Superior temporal gyrus (tissue), 1 donor: ENCODE measurements around the gene FAR1.
"Not testable (repeated sequence)": the region's sequence is repeated elsewhere in the genome, so short reads cannot be mapped to it uniquely, and the experiment has no call there.

Source experiments
- DNase-seq: peaks from one replicate; pipeline ENCODE4 v3.0.0-alpha.2; 2016; ENCODE audit errors: extremely low spot score

The FAR1 gene, protein sequence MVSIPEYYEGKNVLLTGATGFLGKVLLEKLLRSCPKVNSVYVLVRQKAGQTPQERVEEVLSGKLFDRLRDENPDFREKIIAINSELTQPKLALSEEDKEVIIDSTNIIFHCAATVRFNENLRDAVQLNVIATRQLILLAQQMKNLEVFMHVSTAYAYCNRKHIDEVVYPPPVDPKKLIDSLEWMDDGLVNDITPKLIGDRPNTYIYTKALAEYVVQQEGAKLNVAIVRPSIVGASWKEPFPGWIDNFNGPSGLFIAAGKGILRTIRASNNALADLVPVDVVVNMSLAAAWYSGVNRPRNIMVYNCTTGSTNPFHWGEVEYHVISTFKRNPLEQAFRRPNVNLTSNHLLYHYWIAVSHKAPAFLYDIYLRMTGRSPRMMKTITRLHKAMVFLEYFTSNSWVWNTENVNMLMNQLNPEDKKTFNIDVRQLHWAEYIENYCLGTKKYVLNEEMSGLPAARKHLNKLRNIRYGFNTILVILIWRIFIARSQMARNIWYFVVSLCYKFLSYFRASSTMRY

DNA sequence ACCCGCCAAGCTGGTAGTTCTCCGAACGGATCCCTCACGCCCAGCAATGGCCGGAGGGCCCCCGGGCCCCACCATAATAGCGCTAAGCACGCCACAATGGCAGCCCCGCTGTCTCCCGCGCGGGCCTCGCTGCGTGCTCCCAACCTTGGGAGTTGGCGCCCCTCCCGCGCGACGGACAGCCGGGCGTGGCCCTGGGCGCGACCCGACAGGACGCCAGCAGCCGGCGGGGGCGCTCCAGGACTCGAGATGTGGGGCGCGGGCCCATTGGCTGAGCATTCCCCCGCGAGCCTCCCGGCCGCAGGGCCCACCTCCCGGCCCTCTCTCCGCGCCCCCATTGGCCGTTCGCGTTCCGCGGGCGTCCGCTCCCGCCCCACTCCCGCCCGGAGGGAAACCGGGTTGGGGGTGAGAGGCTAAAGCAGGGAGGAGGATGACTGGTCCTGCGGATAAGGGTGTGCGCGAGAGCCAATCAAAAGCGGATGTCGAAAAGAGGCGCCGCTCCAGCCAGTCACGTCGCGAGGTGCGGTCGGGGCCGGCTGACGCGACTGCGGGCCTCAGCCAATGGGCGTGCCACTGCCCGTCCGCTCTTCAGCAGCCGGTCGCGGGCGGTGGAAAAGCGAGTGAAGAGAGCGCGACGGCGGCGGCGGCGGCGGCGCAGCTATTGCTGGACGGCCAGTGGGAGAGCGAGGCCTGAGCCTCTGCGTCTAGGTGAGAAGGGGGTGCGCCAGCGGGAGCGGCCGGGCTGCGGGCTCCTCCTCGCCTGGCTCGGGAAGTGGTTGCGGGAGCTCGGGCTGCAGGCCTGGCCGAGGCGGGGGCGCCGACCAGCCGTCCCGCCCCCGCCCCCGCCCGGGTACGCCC is at the start of gene FAR1:
Gene FAR1 (plus strand): TSS at position 567 of the 855 bp plus-strand sequence. CDS start 26,098 bp downstream, outside the sequence.
- DNase-seq: peak; percentile 98

DNA sequence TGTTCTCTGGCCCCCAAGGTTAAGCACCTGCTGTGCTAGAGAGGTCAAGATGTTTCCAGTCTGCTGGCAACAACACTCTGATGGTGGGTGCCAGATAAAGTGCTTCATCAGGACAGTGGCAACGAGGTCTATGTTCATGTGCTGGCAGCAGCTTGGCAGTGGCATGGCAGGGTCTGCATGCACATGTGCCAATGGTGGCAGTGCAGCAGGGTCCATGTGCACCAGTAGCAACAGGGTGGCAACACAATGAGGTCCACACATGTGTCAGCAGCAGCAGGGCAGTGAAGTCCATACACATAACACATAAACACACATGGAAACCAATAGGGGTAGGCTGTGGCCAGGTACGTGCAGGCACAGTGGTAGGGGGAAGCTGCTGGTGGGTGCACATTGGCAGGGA is 48.4 kb upstream of the FAR1 start:
- no peak for DNase-seq

DNA sequence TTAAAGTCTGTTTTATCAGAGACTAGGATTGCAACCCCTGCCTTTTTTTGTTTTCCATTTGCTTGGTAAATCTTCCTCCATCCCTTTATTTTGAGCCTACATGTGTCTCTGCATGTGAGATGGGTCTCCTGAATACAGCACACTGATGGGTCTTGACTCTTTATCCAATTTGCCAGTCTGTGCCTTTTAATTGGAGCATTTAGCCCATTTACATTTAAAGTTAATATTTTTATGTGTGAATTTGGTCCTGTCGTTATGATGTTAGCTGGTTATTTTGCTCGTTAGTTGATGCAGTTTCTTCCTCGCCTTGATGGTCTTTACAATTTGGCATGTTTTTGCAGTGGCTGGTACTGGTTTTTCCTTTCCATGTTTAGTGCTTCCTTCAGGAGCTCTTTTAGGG is 41.6 kb upstream of the FAR1 start:
- not testable (repeated sequence) for DNase-seq

DNA sequence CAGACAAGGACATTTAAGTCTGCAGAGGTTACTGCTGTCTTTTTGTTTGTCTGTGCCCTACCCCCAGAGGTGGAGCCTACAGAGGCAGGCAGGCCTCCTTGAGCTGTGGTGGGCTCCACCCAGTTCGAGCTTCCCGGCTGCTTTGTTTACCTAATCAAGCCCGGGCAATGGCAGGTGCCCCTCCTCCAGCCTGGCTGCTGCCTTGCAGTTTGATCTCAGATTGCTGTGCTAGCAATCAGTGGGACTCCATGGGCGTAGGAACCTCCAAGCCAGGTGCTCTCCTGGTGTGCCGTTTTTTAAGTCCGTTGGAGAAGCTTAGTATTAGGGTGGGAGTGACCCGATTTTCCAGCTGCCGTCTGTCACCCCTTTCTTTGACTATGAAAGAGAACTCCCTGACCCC is 39.8 kb upstream of the FAR1 start:
- DNase-seq: not testable (repeated sequence)

DNA sequence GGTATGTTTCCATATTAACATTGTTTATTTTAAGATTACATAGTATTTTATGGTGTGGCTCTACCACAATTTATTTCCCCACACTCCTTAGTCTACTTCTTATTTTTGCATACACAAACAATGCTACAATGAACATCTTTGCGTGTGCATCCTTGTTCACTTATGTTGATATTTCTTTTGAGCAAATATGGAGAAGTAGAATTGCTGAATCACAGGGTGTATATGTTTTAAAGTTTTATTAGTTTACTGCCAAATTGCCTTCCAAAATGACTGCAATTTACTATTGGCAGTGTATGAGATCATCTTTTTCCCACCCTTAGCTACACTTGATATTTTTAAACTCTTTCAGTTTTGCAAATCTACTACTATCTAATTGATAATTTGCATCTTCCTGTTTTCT is 38.7 kb upstream of the FAR1 start:
- no peak for DNase-seq

DNA sequence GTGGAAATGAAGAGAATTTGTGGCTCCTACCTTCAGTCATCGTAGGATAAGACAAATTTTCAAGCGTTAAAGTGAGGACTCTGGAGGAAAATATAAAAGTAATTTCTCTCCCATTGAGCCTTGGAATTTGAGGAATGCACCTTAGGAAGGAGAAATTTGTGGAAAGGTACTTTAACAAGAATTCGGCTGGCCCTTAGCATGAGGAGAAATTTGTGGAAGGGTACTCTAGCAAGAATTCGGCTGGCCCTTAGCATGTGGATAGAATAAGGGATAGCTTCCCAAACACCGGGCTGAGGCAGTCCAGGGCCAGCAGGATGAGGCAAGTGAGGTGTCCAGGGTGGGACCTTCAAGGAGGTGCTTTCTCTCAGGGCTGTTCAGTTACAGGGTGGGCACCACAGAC is 33.2 kb upstream of the FAR1 start:
- DNase-seq: no peak

DNA sequence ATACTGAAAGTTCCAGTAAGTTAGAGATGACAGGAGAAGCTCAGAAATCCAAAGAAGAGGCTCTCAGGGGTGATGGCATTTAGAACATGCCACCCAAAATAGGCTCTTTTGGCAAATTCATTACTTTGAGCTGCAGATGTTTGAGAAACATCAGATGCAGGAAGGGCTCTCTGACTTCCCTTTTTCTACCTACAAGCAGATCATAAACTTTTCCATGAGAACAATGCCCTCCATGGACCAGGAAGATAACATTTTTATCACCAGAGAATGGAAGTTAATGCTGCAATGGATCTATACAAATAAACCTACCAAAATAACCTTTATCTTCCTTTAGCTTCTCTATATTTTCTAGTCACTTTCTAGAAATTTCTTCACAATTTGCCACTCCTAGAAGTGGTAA is 32.7 kb upstream of the FAR1 start:
- no peak for DNase-seq

DNA sequence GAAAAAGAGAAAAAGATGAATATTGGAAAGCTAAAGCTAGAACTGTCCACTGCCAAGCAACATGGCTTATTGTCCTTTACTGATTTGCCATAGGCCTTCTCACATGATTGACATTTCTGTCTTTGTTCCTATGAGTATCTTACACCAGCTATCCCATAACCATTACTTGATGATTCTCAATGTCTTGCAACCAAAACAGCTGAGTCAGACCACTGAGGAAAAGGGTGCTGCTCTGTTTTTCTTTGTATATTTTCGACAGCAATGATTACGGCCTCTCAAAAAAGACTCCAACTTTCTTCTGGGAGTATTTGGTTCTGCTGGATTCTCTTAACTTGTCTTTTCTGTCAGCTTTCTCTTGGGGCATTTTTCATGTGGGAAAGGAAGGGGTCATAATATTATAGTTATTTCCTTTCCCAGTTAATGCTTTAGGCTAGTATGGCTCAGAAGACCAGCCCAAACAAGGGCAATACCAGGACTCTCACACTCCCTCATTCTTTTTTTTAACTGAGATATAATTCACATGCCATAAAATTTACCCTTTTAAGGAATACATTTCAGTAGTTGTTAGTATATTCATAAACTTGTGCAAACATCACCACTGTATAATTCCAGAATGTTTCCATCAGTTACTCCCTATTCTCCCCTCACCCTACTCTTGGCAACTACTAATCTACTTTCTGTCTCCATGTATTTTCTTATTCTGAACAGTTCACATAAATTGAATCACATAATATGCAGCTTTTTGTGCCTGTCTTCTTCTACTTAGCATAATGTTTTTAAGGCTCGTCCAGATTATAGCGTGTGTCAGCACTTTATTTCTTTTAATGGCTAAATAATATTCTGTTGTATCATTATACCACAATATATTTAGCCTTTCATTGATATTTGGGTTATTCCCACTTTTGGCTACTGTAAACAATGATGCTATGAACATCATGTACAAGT is 31.1 kb upstream of the FAR1 start:
- DNase-seq: no peak

DNA sequence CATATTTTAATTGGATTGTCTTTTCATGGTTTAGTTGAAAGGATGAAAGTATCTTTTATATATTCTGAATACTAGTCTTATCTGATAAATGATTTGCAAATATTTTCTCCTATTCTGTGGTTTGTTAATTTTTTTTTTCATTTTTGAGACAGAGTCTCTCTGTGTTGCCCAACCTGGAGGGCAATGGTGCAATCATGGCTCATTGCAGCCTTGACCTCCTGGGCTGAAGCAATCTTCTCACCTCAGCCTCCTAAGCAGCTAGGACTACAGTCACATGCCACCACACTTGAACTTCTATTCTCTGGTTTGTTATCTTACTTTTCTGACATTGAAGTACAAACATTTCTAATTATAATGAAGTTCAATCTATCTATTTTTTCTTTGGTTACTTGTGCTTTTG is 30.0 kb upstream of the FAR1 start:
- no peak for DNase-seq

DNA sequence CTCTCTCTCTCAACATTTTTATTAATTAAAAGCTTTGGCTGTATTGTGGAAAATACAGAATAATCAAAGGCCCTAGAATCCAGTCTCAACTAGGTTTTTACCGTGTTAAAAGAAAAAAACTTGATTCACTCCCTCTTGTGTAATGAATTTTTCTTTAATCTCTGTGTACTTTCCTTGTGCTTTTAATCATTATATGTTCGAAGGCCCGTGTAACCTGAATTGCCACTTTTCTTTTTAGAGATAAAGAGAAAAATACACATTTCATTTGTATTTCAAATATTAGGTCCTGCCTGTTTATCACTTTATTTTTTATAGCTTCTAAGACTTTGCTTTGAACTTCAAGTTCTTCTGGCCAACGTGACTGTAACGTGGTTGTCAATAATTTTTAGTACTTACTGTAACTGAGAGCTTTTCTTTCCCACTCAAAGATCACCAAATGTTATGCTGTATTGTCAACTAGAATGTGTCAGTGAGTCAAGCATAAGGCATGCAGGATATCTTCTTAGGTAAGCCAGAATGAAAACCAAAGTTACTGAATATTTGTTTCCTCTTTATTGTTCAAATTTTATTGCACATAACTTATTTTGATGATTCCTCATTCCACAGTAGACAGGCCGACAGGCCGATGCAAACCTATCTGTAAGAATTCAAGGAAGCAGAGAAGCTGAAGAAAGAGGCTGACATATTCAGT is 23.3 kb upstream of the FAR1 start:
- no peak for DNase-seq

DNA sequence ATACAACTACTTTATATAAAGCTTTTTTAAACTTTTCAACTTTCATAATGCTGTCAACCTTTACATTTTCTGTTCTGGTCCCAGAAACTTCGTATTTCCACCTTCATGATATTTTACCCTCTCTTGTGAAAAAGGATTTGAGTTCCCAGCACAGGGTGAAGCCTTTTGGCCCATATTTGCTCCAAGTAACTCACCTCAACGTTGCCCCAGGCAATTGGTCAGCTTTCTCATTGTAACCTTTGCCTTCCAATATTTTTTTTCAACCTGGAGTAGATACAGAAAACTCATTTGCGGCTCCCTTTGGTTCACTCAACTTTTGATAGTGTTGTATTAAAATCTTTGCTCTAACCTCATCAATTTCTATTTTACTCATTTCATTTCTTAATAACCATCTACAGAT is 21.1 kb upstream of the FAR1 start:
- DNase-seq: no peak

DNA sequence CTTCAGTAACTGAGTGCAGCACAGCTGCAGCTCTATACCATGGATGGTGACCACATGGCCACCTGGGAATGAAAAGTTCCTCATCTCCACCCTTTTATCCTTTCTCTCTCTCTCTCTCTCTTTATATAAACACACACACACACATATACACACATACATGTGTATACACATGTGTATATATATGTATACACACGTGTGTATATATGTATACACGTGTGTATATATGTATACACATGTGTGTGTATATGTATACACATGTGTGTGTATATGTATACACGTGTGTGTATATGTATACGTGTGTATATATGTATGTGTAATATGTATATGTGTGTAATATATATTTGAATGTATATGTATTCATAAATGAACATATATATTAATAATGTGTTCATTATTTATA is 18.8 kb upstream of the FAR1 start:
- no peak for DNase-seq

DNA sequence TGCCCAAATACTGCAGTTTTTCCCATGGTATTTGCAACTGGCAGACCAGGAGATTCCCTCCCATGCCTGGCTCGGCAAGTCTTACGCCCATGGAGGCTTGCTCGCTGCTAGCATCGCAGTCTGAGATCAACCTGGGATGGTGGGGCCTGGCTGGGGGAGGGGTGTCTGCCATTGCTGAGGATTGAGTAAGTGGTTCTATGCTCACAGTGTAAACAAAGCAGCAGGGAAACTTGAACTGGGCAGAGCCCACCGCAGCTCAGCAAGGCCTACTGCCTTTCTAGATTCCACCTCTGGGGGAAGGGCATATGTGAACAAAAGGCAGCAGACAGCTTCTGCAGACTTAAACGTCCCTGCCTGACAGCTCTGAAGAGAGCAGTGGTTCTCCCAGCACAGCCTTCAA is 17.0 kb upstream of the FAR1 start:
- not testable (repeated sequence) for DNase-seq

DNA sequence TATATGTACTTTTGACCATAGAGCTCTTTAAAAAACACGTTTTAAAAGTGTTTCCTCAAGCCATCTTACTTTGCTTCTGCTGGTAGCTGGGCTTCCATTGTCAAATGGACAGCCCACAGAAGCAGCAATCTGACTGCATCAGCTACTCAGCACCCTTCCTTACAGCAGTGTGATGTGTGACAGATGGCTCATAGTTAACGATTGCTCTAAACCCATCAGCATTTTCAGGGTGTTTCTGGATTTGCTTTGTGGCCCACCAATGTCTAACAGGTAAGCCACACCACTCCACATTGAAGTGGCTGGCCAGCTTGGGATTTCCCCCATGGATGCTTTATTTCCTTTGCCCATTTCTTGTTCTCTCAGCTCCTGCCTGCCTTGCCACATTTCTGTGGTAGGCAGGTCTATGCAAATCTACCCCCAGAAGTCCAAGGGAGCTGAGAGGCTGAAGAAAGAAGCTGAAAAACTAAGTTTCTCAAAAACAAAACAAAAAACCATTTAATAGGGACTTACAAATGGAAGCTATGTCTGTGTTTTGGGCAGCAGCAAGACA is 7.3 kb upstream of the FAR1 start:
- no peak for DNase-seq

DNA sequence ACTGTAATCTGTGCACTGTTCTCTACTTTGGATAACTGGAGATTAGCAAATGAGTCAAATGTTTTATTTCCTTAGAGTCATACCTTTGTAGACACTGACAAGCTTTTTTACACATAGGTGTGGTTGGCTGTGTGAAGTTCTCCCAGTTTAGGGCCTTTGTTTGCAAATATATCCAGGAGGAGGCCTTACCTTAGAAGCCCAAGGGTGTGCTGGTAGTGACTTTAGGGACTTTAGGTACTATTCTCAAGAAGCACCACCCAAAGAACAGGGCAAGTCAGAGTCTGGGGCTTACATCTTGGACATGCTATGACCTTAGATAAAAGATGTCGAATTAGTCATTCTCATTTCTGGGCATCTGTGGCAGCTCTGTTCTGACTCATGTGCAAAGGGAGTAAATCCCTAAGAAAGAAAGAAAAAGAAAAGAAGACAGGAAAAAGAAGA is 4.8 kb upstream of the FAR1 start:
- DNase-seq: no peak

DNA sequence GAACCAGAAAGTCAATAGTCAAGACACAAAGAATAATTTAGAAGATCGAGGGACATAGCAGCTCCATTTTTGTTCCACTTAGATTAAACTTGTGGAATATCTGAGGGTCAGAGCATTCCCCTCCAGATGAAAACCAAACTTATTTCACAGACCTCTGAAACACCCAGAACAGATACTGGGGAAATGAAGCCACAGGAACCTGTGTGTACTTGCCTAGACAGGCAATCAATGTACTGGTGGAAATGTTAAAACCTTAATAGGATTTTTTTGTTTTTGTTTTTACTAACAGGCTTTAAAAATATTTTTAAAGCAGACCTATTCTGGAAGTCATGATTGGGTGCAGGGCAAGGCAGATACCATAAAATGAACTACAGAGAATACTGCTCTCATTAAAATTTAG is 4.1 kb upstream of the FAR1 start:
- no peak for DNase-seq

DNA sequence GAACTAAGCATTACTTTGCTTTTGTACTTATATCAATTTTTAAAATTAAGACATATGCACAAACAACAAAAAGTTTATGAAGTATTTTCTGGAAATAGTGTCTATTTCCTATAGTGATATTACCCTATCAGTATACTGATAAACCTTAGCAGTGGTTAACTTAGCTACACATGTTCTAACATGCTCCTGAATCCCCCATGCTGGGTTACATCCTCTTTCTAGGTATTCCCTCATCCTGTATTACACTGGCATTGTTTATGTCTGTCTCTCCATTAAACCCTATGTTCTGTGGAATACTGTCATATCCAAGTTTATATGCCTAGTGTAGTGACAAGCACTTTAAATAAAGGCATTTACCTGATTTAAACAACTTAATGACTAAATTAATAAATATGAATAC is 1.8 kb upstream of the FAR1 start:
- no peak for DNase-seq

DNA sequence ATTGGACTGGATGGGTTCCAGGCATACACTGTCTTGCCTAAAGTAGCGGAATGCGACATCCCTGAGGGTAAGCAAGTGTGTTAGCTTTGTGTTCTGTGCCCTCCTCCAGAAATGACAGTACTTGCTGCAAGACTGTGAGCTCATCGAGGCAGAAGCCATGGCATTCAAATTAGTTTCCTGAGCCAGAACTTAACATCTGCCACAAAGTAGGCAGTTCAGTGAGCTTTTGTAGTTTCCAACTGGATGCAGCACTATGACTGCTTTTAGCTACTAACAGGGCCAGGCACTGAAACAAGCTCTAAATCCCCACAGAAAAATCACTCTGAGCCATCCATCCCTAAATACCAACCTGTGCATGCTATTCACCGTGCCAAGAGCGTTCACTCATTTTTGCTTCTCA is 1.2 kb upstream of the FAR1 start:
- peak; percentile 50 for DNase-seq

DNA sequence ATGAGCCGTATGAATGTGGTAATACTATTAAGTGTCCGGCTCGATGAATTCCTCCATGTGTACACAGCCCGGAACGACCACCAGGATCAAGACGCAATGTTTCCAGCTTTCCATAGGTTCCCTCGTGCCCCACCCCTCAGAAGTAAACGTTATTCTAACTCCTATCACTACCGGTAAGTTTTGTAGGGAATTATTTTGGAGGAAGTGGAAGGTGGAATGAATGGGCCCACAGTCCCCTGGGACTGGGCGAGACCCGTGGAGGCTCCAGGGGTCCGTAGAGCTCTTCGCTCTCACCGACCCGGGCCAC is 720 bp upstream of the FAR1 start:
- peak; percentile 22 for DNase-seq

DNA sequence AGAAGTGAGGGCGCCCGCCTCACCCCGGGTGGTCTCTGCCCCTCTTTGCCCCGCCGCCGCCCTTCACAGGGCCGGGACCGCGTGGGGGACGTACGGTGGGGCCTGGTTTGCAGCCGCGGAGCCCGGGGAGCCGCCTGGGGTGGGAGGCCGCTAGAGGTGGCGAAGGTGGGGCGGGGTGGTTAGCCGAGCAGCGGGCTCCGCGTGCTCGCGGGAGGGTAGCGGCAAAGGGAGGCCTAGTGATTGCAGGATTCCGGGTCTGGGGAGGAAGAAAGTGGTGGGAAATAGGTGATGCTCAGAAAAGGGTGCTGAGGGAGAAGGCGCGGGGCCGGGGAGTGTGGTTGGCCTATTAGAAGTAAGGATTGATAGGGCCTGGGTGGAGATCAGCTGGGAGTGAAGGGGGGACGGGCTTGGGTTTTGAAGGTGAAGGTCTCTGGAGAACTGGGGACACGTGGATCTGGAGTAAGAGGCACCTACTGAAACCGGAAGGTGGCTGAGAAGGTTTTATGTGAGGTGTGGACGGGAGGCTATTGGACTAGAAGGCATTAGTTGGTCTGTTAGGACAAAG is 571 bp downstream of the FAR1 start:
- DNase-seq: peak; percentile 23
